ENCODE data around the gene WDR4.
"Not testable (repeated sequence)": the region's sequence is repeated elsewhere in the genome, so short reads cannot be mapped to it uniquely, and the experiment has no call there.

Gene WDR4

DNA sequence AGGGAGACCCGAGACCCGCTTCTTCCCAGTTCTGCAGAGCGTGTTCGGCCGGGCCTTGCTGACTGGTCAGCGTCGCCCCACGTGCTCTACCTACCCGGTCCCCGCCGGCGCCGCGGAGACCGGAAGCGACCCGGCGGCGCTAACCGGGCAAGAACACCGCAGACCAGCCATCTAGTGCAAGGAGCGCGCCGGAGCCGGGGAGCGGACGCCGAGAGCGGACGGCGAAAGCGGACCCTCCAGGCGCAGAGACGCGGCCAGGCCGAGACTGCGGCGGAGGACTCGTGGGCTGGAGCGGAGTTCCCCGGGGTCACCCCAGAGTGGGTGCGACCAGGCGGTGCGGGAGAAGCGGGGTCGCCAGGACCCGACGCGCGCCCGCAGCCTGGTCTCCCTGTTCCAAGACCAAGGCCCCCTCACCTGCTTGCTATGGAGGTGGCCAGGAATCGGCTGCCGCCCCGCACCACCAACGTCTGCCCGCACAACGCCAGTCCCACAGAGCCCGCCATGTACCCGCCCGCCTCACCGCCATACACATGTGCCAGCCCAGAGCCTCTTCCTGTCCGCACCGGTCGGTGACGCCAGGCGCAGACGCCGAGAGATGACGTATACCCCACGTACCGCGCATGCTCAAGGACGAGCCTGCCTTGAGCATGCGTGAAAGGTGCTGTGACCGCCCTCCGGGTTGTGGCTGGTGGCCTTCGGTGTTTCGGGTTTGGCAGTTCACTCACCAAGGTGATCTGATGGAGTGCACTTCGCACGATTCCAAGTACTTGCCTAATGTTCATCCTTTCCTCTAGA lies at the start of gene WDR4:
WDR4 (minus strand) TSS at position 547 of the 795 bp plus-strand sequence; CDS start at position 503, 44 bp downstream.
- Histone ChIP-seq H3K4me3 (ENCODE audit: low read depth, low read length) (peak within 1 kb of the TSS; percentile 89), H3K36me3 (ENCODE audit: control insufficient read depth, insufficient read depth, low read length) (peaks cover 27% of the 10 kb centered on the region), H3K27ac (ENCODE audit: low read depth, low read length) (peak within 1 kb of the TSS; percentile 99), H3K9me3 (ENCODE audit: control insufficient read depth, insufficient read depth, low read length) (no peaks in the 10 kb centered on the region), H3K4me1 (ENCODE audit: control insufficient read depth, insufficient read depth, low read length) (peaks cover 5% of the 10 kb centered on the region; the same call in 1 of the 2 replicates), H3K27me3 (ENCODE audit: control insufficient read depth, insufficient read depth, low read length) (no peaks in the 10 kb centered on the region), H3K9ac (ENCODE audit: low read depth, low read length) (peak within 1 kb of the TSS; percentile 98)

DNA sequence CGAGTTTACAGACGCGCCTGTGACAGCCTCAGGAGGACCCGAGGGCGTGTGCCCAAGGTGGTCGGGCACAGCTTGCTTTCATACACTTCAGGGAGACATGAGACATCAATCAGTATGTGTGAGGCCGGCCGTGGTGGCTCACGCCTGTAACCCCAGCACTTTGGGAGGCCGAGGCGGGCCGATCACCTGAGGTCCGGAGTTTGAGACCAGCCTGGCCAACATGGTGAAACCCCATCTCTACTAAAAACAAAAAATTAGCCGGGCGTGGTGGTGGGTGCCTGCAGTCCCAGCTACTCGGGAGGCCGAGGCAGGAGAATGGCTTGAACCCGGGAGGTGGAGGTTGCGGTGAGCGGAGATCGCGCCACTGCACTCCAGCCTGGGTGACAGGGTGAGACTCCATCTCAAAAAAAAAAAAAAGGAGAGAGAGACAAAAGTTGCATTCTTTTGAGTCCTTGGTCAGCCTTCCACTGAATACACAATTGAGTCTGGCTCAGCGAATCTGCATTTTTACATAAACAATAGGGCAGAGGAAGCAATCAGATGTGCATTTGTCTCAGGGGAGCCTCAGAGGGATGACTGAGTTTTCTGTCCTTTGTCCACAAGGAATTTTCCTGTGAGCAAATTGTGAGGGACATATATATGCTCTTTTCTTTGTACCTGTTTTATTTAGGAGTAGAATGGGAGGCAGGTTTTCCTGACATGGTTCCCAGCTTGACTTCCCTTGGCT lies 48.3 kb upstream of the WDR4 start:
- not testable (repeated sequence) for H3K36me3 ChIP-seq (ENCODE audit: control insufficient read depth, insufficient read depth, low read length); H3K4me3 ChIP-seq (ENCODE audit: low read depth, low read length); H3K9me3 ChIP-seq (ENCODE audit: control insufficient read depth, insufficient read depth, low read length); H3K9ac ChIP-seq (ENCODE audit: low read depth, low read length); H3K27me3 ChIP-seq (ENCODE audit: control insufficient read depth, insufficient read depth, low read length)
- peaks cover 18% of the 10 kb centered on the region for H3K4me1 ChIP-seq (ENCODE audit: control insufficient read depth, insufficient read depth, low read length)
- H3K27ac ChIP-seq (ENCODE audit: low read depth, low read length): peak overlapping the region; percentile 70

DNA sequence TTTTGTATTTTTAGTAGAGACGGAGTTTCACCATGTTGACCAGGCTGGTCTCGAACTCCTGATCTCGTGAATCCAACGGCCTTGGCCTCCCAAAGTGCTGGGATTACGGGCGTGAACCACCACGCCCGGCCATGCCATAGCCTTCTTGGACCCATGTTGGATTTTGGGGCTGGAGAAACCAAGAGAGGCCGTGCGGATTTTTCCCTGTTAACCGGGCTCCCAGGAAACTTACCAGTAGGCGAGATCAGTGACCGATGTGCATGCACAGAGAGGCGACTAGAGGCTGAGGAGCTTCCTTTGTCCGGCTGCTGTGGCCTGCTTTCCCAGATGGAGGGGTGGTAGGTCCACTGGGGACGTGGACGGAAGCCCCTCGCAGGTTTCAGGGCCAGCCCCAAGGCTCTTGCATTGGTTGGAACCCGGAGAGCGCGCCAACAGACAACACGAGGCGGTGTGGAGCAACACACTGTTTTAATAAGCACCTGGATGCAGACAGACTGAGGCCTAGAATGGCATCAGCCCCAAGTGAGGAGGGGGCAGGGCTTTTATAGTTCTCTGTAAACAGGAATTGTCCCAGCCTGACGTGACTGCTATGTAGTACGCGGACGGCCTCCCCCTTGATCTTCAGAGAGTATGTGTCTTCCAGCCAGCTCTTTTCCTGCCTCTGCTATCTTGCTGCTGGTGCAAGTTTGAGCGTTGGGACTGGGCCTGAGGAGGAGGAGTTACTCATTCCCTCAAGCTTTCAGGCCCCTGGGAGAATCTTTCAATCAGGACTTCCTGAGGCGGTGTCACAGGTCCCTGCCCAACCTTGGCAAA lies 46.0 kb upstream of the WDR4 start, which contains the start of gene ERVH48-1:
ERVH48-1 (minus strand) TSS at position 517 of the 813 bp plus-strand sequence. CDS start 6,624 bp downstream, outside the sequence.
- H3K27ac ChIP-seq (ENCODE audit: low read depth, low read length): peak within 1 kb of the TSS; percentile 63
- no peak within 1 kb of the TSS for H3K4me3 ChIP-seq (ENCODE audit: low read depth, low read length)
- H3K9ac ChIP-seq (ENCODE audit: low read depth, low read length): peak within 1 kb of the TSS; percentile 15; the same call in 1 of the 2 replicates

DNA sequence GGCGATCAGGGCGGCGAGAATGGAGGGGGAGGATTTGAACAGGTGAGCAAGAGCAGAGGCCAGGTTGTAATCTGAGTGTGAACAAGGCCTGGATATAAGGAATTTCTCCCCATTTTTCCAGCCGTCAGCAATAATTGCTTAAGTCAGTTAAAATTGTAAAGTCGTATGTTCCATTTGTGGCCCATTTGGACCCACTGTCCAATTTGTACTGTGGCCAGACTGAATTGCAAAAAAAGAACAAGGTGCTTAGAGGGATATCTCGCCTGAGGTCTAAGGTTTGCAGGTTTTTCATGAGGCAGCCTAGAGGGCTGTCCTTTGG lies 45.1 kb upstream of the WDR4 start:
- Histone ChIP-seq H3K9ac (ENCODE audit: low read depth, low read length) (peak overlapping the region; percentile 15; the same call in 1 of the 2 replicates), H3K9me3 (ENCODE audit: control insufficient read depth, insufficient read depth, low read length) (no peaks in the 10 kb centered on the region), H3K27ac (ENCODE audit: low read depth, low read length) (peak overlapping the region; percentile 63), H3K4me1 (ENCODE audit: control insufficient read depth, insufficient read depth, low read length) (peaks cover 14% of the 10 kb centered on the region), H3K27me3 (ENCODE audit: control insufficient read depth, insufficient read depth, low read length) (no peaks in the 10 kb centered on the region), H3K36me3 (ENCODE audit: control insufficient read depth, insufficient read depth, low read length) (no peaks in the 10 kb centered on the region; the same call in 1 of the 2 replicates), H3K4me3 (ENCODE audit: low read depth, low read length) (no peak overlapping the region; the same call in 1 of the 2 replicates)

More for the DNA sequence above, 46.0 kb upstream of the WDR4 start, which contains the start of gene ERVH48-1:
- no peaks in the 10 kb centered on the region for H3K27me3 ChIP-seq (ENCODE audit: control insufficient read depth, insufficient read depth, low read length)
- H3K9me3 ChIP-seq (ENCODE audit: control insufficient read depth, insufficient read depth, low read length): no peaks in the 10 kb centered on the region
- H3K4me1 ChIP-seq (ENCODE audit: control insufficient read depth, insufficient read depth, low read length): peaks cover 18% of the 10 kb centered on the region
- no peaks in the 10 kb centered on the region; the same call in 1 of the 2 replicates for H3K36me3 ChIP-seq (ENCODE audit: control insufficient read depth, insufficient read depth, low read length)

DNA sequence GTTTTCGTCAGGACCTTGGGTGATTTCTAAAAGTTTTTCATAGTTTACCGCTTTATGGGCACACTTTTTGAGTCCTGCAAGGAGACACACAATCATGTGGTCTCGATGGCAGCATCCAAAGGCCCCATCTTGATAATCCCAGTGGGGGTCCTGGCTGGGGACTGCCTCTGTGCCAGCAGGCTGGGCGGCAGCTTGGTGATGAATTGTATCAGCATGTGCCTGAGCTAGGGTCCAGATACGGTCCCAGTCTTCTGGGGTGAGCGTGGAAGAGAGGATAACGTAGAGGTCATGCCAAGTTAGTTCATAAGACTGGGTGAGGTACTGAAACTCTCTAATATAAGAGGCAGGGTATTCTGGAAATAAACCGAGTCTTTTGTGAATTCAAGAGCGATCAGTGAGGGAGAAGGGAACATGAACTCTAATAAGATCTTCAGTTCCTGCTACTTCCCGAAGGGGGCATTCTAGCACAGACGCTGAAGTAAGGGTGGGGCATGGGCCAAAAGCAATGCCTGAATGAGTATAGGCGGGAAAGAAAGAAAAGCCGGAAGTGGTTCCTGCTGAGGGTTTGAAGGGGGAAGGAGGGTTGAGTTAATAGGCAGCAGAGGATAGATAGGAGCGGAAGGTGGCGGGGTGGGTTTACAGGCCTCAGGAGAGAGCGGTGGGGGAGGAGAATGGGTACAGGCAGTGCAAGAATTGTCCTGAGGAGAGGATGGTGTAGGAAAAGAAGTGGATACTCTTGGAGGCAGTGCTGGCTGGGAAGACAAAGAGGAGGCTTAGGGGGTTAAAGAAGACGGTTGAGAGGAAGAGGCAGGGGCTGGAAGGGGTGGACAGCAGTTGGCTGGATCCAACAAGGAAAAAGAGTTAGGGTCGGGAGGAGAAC lies 44.5 kb upstream of the WDR4 start:
- H3K4me1 ChIP-seq (ENCODE audit: control insufficient read depth, insufficient read depth, low read length): peaks cover 14% of the 10 kb centered on the region
- no peak overlapping the region; the same call in 1 of the 2 replicates for H3K4me3 ChIP-seq (ENCODE audit: low read depth, low read length)
- peak overlapping the region; percentile 63 for H3K27ac ChIP-seq (ENCODE audit: low read depth, low read length)
- peak overlapping the region; percentile 15; the same call in 1 of the 2 replicates for H3K9ac ChIP-seq (ENCODE audit: low read depth, low read length)
- no peaks in the 10 kb centered on the region for H3K9me3 ChIP-seq (ENCODE audit: control insufficient read depth, insufficient read depth, low read length)
- no peaks in the 10 kb centered on the region; the same call in 1 of the 2 replicates for H3K36me3 ChIP-seq (ENCODE audit: control insufficient read depth, insufficient read depth, low read length)
- H3K27me3 ChIP-seq (ENCODE audit: control insufficient read depth, insufficient read depth, low read length): no peaks in the 10 kb centered on the region

DNA sequence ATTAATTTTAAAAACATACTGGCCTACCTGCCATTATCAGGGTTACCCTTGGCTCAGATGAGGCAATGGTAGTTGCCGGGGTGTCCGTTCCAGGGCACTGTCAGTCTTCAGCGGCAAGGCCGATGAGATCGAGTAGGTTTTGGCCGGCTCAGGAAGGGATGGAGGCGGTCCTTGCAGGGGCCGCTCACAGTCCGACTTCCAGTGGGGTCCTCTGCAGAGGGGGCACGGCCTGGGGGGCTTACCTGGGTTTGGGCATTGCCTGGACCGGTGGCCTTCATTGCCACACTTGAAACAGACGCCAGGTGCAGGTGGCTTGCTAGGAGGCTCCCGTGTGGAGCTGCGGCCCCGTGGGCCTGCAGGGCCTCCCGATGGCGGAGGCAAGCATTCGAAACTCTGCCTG lies 43.6 kb upstream of the WDR4 start:
- no peak overlapping the region for H3K27ac ChIP-seq (ENCODE audit: low read depth, low read length)
- peaks cover 14% of the 10 kb centered on the region for H3K4me1 ChIP-seq (ENCODE audit: control insufficient read depth, insufficient read depth, low read length)
- no peaks in the 10 kb centered on the region for H3K9me3 ChIP-seq (ENCODE audit: control insufficient read depth, insufficient read depth, low read length)
- H3K27me3 ChIP-seq (ENCODE audit: control insufficient read depth, insufficient read depth, low read length): no peaks in the 10 kb centered on the region
- no peak overlapping the region for H3K4me3 ChIP-seq (ENCODE audit: low read depth, low read length)
- H3K9ac ChIP-seq (ENCODE audit: low read depth, low read length): no peak overlapping the region
- H3K36me3 ChIP-seq (ENCODE audit: control insufficient read depth, insufficient read depth, low read length): no peaks in the 10 kb centered on the region; the same call in 1 of the 2 replicates

GRCh38 chr21:42921927-42922326 lies 42.6 kb upstream of the WDR4 start:
- H3K9me3 ChIP-seq (ENCODE audit: control insufficient read depth, insufficient read depth, low read length): no peaks in the 10 kb centered on the region
- H3K27ac ChIP-seq (ENCODE audit: low read depth, low read length): no peak overlapping the region
- H3K36me3 ChIP-seq (ENCODE audit: control insufficient read depth, insufficient read depth, low read length): no peaks in the 10 kb centered on the region; the same call in 1 of the 2 replicates
- no peak overlapping the region for H3K4me3 ChIP-seq (ENCODE audit: low read depth, low read length)
- H3K9ac ChIP-seq (ENCODE audit: low read depth, low read length): no peak overlapping the region
- H3K27me3 ChIP-seq (ENCODE audit: control insufficient read depth, insufficient read depth, low read length): no peaks in the 10 kb centered on the region
- peaks cover 9% of the 10 kb centered on the region for H3K4me1 ChIP-seq (ENCODE audit: control insufficient read depth, insufficient read depth, low read length)

DNA sequence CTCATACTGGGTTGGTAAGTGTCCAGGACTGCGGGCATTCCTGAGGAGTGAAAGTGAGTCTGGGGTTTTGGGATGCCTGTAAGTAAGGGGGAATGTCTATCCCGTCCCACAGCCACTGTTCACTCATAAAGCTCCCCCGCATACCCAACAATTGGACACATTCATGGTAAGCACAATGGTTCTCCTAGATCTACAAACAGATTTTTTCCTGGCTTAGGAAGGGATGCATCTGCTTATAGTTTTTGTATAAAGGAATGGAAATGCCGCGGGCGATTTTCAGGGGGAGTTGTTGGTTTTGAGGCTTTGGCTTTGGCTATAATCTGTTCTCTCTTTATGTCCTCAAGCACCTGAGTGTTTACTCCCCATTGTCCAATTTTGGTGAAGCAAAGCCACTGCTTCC lies 39.0 kb upstream of the WDR4 start:
- Histone ChIP-seq H3K36me3 (ENCODE audit: control insufficient read depth, insufficient read depth, low read length) (no peaks in the 10 kb centered on the region; the same call in 1 of the 2 replicates), H3K4me3 (ENCODE audit: low read depth, low read length) (no peak overlapping the region), H3K27ac (ENCODE audit: low read depth, low read length) (no peak overlapping the region), H3K9me3 (ENCODE audit: control insufficient read depth, insufficient read depth, low read length) (no peaks in the 10 kb centered on the region), H3K27me3 (ENCODE audit: control insufficient read depth, insufficient read depth, low read length) (no peaks in the 10 kb centered on the region), H3K9ac (ENCODE audit: low read depth, low read length) (no peak overlapping the region), H3K4me1 (ENCODE audit: control insufficient read depth, insufficient read depth, low read length) (no peaks in the 10 kb centered on the region)

- no peaks in the 10 kb centered on the region for H3K27me3 ChIP-seq (ENCODE audit: control insufficient read depth, insufficient read depth, low read length)
- no peak overlapping the region for H3K9ac ChIP-seq (ENCODE audit: low read depth, low read length)
- no peaks in the 10 kb centered on the region for H3K4me1 ChIP-seq (ENCODE audit: control insufficient read depth, insufficient read depth, low read length)
- peaks cover 31% of the 10 kb centered on the region for H3K36me3 ChIP-seq (ENCODE audit: control insufficient read depth, insufficient read depth, low read length)
- no peaks in the 10 kb centered on the region for H3K9me3 ChIP-seq (ENCODE audit: control insufficient read depth, insufficient read depth, low read length)
- H3K4me3 ChIP-seq (ENCODE audit: low read depth, low read length): no peak overlapping the region
- no peak overlapping the region for H3K27ac ChIP-seq (ENCODE audit: low read depth, low read length)
Measured at GRCh38 chr21:42913476-42913875, 34.1 kb upstream of the WDR4 start.

- not testable (repeated sequence) for H3K4me3 ChIP-seq (ENCODE audit: low read depth, low read length); H3K4me1 ChIP-seq (ENCODE audit: control insufficient read depth, insufficient read depth, low read length); H3K27ac ChIP-seq (ENCODE audit: low read depth, low read length); H3K9me3 ChIP-seq (ENCODE audit: control insufficient read depth, insufficient read depth, low read length); H3K9ac ChIP-seq (ENCODE audit: low read depth, low read length); H3K27me3 ChIP-seq (ENCODE audit: control insufficient read depth, insufficient read depth, low read length)
- peaks cover 47% of the 10 kb centered on the region for H3K36me3 ChIP-seq (ENCODE audit: control insufficient read depth, insufficient read depth, low read length)
Measured at GRCh38 chr21:42911920-42912319, 32.6 kb upstream of the WDR4 start.
